HepG2 (cell line): ENCODE results near the gene TTYH2. TPM values are rescaled to one million over a fixed set of nuclear protein-coding genes. Genes with fewer than 3 reads are reported as not detected.

Experiments
- BRD4 ChIP-seq: sonication (generic); formaldehyde crosslinking; IDR thresholded peaks from 2 replicates; pipeline ENCODE4 v1.4.0; 2020; ENCODE audit warnings: missing genetic modification reagents
- GATAD1 ChIP-seq: IDR thresholded peaks from 2 replicates; pipeline ENCODE4 v1.6.1; 2016; ENCODE audit warnings: missing genetic modification reagents, missing compliant biosample characterization
- KMT2A ChIP-seq: sonication (generic); formaldehyde crosslinking; IDR thresholded peaks from 2 replicates; pipeline ENCODE4 v1.4.0; 2020; ENCODE audit warnings: missing genetic modification reagents
- SRY ChIP-seq: sonication (generic); formaldehyde crosslinking; IDR thresholded peaks from 2 replicates; pipeline ENCODE4 v1.8.0; 2022; ENCODE audit warnings: mild to moderate bottlenecking, missing genetic modification reagents
- YY1 ChIP-seq: IDR thresholded peaks from 2 replicates; pipeline ENCODE4 v1.6.1; 2011; ENCODE audit warnings: low read length, low read depth, moderate library complexity, mild to moderate bottlenecking; ENCODE audit not compliant: insufficient read depth, insufficient replicate concordance
- ZNF224 ChIP-seq: sonication (generic); formaldehyde crosslinking; IDR thresholded peaks from 2 replicates; pipeline ENCODE4 v1.5.0; 2020; ENCODE audit warnings: mild to moderate bottlenecking, missing genetic modification reagents
- ZNF850 ChIP-seq: sonication (generic); formaldehyde crosslinking; conservative IDR thresholded peaks from 2 replicates; pipeline ENCODE4 v1.9.0; 2021; ENCODE audit warnings: mild to moderate bottlenecking, missing genetic modification reagents
- ZSCAN30 ChIP-seq: sonication (generic); formaldehyde crosslinking; IDR thresholded peaks from 2 replicates; pipeline ENCODE4 v1.5.0; 2020; ENCODE audit warnings: mild to moderate bottlenecking, missing genetic modification reagents
- polyA plus RNA-seq, 8 experiments: library from polyadenylated mRNA; depleted of rRNA in 3 of 8; stranded (reverse) in 7 of 8; unstranded in 1 of 8; fragments of >200 nt; fragmentation: Illumina TruSeq in 4 of 8; extraction: Trizol in 4 of 8; gene quantifications; 2 replicates each; pipeline versions ENCODE4 v1.2.1 to v1.2.3, GENCODE V29; 2011 to 2016; ENCODE audit warnings: low read depth in 4 of 8, missing spikeins in 1 of 8, mixed read lengths in 1 of 8; ENCODE audit not compliant: insufficient read depth in 1 of 8
- total RNA-seq, 5 experiments: library from RNA; depleted of rRNA; stranded (reverse); fragments of >200 nt; fragmentation: Illumina TruSeq; extraction: Trizol; gene quantifications; 2 replicates each; pipeline ENCODE4 v1.2.3, GENCODE V29; 2016; ENCODE audit warnings: low read depth in 1 of 5
- TF ChIP-seq, protein P1 (sequence below): sonication (generic); formaldehyde crosslinking; IDR thresholded peaks from 2 replicates; pipeline ENCODE4 v1.4.0; 2020; ENCODE audit warnings: missing genetic modification reagents, borderline replicate concordance
- TF ChIP-seq, protein P2 (sequence below), 2 experiments: fragments of 450-650 bp in 1 of 2; sonication (generic) in 1 of 2; formaldehyde crosslinking; IDR thresholded peaks; 2 replicates each; pipeline versions ENCODE4 v1.5.0 to v1.8.0; 2020 to 2022; ENCODE audit warnings: mild to moderate bottlenecking in 1 of 2, missing genetic modification reagents in 1 of 2
- TF ChIP-seq, protein P3 (sequence below): sonication (generic); formaldehyde crosslinking; conservative IDR thresholded peaks from 2 replicates; pipeline ENCODE4 v1.8.1; 2023; ENCODE audit warnings: missing genetic modification reagents
- TF ChIP-seq, protein P4 (sequence below): sonication (generic); formaldehyde crosslinking; IDR thresholded peaks from 2 replicates; pipeline ENCODE4 v1.5.1; 2020; ENCODE audit warnings: mild to moderate bottlenecking, missing genetic modification reagents, moderate library complexity
- TF ChIP-seq, protein P5 (sequence below): IDR thresholded peaks from 2 replicates; pipeline ENCODE4 v1.6.1; 2018; ENCODE audit warnings: missing genetic modification reagents
- TF ChIP-seq, protein P6 (sequence below): sonication (generic); formaldehyde crosslinking; IDR thresholded peaks from 2 replicates; pipeline ENCODE4 v1.5.0; 2020; ENCODE audit warnings: missing genetic modification reagents

TTYH2 gene
- total and polyA plus RNA-seq, 2 of the 13 experiments (the other 11 are each of a cell fraction or from before 2014, with no cell fraction given): 0.77 to 0.96 TPM

DNA sequence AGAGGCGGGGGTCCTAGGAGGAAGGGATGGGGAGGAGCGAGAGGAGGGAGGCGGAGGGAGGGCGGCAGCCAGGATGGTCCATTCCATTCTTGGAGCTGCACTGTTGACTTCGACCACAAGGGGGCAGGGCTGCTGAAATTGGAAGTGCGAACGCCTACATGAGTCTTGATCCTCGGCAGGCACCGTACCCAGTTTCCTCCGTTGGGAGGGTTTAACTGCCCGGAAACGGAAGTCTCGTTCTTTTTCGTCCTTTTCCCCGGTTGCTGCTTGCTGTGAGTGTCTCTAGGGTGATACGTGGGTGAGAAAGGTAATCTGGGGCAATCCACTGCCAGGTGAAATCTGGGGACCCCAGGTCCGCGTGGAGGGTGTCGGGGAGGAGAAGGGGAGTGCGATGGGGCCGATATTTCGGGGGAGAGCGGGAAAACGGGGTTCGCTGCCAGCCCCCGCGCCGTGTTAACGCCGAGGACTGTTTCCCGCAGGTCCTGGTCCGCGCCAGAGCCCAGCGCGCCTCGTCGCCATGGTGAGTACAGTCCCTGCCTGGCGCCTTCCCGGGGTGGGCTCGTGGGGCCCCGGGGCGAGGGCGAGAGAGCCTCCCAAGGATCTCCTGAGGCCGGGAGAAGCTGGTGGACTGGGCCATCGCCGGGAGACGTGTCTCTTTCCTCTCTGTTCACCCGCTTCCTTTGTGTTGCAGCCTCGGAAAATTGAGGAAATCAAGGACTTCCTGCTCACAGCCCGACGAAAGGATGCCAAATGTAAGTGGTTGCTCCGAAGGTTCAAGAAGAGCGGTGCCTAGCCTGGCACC, 9.7 kb upstream of the TTYH2 start, which contains the start of gene RPL38 (continued):
- TF ChIP-seq BRD4 (peak; percentile 72; the same call in 1 of the 2 replicates), GATAD1 (peak; percentile 95), KMT2A (CRISPR knock-in tag) (peak; percentile 93), ZSCAN30 (CRISPR knock-in tag) (peak; percentile 54; the same call in 1 of the 2 replicates), ZNF224 (CRISPR knock-in tag) (peak; percentile 75; the same call in 1 of the 2 replicates), ZNF850 (CRISPR knock-in tag) (no peak; the same call in 1 of the 2 replicates), YY1 (peak; percentile 59), SRY (peak; percentile 94)
- TF ChIP-seq, protein P1, sequence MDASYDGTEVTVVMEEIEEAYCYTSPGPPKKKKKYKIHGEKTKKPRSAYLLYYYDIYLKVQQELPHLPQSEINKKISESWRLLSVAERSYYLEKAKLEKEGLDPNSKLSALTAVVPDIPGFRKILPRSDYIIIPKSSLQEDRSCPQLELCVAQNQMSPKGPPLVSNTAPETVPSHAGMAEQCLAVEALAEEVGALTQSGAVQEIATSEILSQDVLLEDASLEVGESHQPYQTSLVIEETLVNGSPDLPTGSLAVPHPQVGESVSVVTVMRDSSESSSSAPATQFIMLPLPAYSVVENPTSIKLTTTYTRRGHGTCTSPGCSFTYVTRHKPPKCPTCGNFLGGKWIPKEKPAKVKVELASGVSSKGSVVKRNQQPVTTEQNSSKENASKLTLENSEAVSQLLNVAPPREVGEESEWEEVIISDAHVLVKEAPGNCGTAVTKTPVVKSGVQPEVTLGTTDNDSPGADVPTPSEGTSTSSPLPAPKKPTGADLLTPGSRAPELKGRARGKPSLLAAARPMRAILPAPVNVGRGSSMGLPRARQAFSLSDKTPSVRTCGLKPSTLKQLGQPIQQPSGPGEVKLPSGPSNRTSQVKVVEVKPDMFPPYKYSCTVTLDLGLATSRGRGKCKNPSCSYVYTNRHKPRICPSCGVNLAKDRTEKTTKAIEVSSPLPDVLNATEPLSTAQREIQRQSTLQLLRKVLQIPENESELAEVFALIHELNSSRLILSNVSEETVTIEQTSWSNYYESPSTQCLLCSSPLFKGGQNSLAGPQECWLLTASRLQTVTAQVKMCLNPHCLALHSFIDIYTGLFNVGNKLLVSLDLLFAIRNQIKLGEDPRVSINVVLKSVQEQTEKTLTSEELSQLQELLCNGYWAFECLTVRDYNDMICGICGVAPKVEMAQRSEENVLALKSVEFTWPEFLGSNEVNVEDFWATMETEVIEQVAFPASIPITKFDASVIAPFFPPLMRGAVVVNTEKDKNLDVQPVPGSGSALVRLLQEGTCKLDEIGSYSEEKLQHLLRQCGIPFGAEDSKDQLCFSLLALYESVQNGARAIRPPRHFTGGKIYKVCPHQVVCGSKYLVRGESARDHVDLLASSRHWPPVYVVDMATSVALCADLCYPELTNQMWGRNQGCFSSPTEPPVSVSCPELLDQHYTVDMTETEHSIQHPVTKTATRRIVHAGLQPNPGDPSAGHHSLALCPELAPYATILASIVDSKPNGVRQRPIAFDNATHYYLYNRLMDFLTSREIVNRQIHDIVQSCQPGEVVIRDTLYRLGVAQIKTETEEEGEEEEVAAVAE (CRISPR knock-in tag): peak; percentile 97
- TF ChIP-seq, protein P2, sequence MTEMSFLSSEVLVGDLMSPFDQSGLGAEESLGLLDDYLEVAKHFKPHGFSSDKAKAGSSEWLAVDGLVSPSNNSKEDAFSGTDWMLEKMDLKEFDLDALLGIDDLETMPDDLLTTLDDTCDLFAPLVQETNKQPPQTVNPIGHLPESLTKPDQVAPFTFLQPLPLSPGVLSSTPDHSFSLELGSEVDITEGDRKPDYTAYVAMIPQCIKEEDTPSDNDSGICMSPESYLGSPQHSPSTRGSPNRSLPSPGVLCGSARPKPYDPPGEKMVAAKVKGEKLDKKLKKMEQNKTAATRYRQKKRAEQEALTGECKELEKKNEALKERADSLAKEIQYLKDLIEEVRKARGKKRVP (CRISPR knock-in tag; IDR thresholded peaks at IDR 0.05): peak in 1 of 2 experiments; percentile 76; a peak in 2 of 4 replicates
- TF ChIP-seq, protein P3, sequence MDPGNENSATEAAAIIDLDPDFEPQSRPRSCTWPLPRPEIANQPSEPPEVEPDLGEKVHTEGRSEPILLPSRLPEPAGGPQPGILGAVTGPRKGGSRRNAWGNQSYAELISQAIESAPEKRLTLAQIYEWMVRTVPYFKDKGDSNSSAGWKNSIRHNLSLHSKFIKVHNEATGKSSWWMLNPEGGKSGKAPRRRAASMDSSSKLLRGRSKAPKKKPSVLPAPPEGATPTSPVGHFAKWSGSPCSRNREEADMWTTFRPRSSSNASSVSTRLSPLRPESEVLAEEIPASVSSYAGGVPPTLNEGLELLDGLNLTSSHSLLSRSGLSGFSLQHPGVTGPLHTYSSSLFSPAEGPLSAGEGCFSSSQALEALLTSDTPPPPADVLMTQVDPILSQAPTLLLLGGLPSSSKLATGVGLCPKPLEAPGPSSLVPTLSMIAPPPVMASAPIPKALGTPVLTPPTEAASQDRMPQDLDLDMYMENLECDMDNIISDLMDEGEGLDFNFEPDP (CRISPR knock-in tag): no peak
- TF ChIP-seq, protein P4, sequence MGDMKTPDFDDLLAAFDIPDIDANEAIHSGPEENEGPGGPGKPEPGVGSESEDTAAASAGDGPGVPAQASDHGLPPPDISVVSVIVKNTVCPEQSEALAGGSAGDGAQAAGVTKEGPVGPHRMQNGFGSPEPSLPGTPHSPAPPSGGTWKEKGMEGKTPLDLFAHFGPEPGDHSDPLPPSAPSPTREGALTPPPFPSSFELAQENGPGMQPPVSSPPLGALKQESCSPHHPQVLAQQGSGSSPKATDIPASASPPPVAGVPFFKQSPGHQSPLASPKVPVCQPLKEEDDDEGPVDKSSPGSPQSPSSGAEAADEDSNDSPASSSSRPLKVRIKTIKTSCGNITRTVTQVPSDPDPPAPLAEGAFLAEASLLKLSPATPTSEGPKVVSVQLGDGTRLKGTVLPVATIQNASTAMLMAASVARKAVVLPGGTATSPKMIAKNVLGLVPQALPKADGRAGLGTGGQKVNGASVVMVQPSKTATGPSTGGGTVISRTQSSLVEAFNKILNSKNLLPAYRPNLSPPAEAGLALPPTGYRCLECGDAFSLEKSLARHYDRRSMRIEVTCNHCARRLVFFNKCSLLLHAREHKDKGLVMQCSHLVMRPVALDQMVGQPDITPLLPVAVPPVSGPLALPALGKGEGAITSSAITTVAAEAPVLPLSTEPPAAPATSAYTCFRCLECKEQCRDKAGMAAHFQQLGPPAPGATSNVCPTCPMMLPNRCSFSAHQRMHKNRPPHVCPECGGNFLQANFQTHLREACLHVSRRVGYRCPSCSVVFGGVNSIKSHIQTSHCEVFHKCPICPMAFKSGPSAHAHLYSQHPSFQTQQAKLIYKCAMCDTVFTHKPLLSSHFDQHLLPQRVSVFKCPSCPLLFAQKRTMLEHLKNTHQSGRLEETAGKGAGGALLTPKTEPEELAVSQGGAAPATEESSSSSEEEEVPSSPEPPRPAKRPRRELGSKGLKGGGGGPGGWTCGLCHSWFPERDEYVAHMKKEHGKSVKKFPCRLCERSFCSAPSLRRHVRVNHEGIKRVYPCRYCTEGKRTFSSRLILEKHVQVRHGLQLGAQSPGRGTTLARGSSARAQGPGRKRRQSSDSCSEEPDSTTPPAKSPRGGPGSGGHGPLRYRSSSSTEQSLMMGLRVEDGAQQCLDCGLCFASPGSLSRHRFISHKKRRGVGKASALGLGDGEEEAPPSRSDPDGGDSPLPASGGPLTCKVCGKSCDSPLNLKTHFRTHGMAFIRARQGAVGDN: peak; percentile 90
- TF ChIP-seq, protein P5, sequence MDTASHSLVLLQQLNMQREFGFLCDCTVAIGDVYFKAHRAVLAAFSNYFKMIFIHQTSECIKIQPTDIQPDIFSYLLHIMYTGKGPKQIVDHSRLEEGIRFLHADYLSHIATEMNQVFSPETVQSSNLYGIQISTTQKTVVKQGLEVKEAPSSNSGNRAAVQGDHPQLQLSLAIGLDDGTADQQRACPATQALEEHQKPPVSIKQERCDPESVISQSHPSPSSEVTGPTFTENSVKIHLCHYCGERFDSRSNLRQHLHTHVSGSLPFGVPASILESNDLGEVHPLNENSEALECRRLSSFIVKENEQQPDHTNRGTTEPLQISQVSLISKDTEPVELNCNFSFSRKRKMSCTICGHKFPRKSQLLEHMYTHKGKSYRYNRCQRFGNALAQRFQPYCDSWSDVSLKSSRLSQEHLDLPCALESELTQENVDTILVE (CRISPR knock-in tag): peak; percentile 91
- TF ChIP-seq, protein P6, sequence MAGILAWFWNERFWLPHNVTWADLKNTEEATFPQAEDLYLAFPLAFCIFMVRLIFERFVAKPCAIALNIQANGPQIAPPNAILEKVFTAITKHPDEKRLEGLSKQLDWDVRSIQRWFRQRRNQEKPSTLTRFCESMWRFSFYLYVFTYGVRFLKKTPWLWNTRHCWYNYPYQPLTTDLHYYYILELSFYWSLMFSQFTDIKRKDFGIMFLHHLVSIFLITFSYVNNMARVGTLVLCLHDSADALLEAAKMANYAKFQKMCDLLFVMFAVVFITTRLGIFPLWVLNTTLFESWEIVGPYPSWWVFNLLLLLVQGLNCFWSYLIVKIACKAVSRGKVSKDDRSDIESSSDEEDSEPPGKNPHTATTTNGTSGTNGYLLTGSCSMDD: 0 out of 2 replicates have a peak, but pooled peaks have one; percentile 19
